Measurements from ENCODE around the gene TMEM60. TPM values are rescaled to one million over a fixed set of nuclear protein-coding genes. Genes with fewer than 3 reads are reported as not detected.

The TMEM60 gene
- polyA plus RNA-seq, 4 donors, result 22.8 to 34.2 (median 27.9) TPM

- DNase-seq (ENCODE audit: low read depth in 4 of 4, low spot score in 3 of 4), result no peak
These were observed 15.9 kb downstream of the TMEM60 start for GRCh38 chr7:77782383-77782782.

- no peak for DNase-seq (ENCODE audit: low read depth in 4 of 4, low spot score in 3 of 4)
These were observed 19.7 kb downstream of the TMEM60 start for GRCh38 chr7:77778535-77778934.

GRCh38 chr7:77771901-77772300 lies 26.3 kb downstream of the TMEM60 start:
- DNase-seq (ENCODE audit: low read depth in 4 of 4, low spot score in 3 of 4), result no peak

DNA sequence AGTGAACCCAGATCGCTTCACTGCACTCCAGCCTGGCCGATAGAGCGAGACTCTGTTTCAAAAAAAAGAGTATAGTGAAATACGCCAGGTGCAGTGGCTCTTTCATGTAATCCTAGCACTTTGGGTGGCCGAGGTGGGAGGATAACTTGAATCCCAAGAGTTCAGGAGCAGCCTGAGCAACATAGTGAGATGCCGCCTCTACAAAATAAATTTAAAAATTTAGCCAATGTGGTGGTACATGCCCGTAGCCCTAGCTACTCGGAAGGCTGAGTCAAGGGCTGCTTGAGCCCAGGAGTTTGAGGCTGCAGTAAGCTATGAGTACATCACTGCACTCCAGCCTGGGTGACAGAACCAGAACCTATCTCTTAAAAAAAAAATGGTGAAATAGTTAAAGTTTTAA lies 27.9 kb downstream of the TMEM60 start:
- DNase-seq (ENCODE audit: low read depth in 4 of 4, low spot score in 3 of 4), result no peak

GRCh38 chr7:77766801-77767605 lies 31.2 kb downstream of the TMEM60 start:
- DNase-seq (ENCODE audit: low read depth in 4 of 4, low spot score in 3 of 4), result no peak

- DNase-seq (ENCODE audit: low read depth in 4 of 4, low spot score in 3 of 4), result no peak
These were observed 32.1 kb downstream of the TMEM60 start for GRCh38 chr7:77765906-77766800.

DNA sequence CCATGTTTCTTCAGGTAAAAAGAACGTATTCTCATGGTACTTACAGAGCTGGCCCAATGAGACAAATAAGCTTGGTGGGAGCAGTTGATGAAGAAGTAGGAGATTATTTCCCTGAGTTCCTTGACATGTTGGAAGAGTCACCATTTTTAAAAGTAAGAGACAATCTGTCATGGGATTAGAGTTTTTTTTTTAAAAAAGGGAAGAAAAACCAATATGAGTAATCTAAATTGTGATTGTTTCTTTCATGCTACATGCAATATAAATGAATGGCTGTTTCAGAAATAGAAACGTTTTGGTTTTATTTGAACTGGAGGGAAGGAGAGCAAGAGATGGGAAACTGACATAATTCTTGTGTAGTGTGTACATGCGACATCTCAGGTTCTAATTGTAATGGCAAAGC lies 32.8 kb downstream of the TMEM60 start:
- DNase-seq (ENCODE audit: low read depth in 4 of 4, low spot score in 3 of 4), result no peak

GRCh38 chr7:77760809-77761453 lies 37.3 kb downstream of the TMEM60 start:
- no peak for DNase-seq (ENCODE audit: low read depth in 4 of 4, low spot score in 3 of 4)

- peak; percentile 29 to 48 (median 34) for DNase-seq (ENCODE audit: low read depth in 4 of 4, low spot score in 3 of 4)
These were observed 38.8 kb downstream of the TMEM60 start for GRCh38 chr7:77759294-77759889.

- no peak for DNase-seq (ENCODE audit: low read depth in 4 of 4, low spot score in 3 of 4)
These were observed 40.6 kb downstream of the TMEM60 start for GRCh38 chr7:77757589-77757988.

DNA sequence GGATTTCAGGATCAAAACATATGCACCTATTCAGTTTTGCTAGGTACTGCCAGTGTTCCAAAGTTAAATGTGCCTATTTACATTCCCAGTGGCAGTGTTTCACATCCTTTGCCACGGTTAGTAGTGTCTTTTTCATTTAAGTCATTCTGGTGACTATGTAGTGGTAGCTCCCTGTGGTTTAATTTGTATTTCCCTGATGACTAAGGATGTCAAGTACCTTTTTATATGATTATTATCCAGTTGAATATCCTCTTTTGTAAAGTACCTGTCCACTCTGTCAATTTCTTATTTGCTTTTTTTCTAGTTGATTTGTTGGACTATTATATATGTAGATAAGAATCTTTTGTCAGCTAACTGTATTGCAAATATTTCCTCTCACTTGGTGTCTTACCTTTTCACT lies 45.1 kb downstream of the TMEM60 start:
- no peak for DNase-seq (ENCODE audit: low read depth in 4 of 4, low spot score in 3 of 4)

DNA sequence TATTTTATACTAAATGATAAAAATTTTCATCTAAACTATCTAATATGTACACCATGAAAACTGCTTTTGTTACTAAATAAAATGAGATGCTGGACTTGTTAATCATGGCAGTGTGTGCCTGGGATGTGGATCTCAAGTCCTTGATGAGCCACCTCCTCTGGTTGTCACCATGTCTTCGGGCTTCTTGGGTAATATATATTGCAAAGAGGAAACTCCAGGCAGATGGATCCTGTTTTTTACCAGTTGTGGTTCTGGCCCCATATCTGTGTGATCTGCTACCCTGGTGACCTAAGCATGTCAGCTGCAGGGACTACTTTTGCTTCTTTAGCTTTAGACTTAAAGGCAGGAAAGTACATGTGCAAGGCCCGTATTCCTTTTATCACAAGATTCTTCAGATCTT lies 46.2 kb downstream of the TMEM60 start:
- DNase-seq (ENCODE audit: low read depth in 4 of 4, low spot score in 3 of 4), result no peak

DNA sequence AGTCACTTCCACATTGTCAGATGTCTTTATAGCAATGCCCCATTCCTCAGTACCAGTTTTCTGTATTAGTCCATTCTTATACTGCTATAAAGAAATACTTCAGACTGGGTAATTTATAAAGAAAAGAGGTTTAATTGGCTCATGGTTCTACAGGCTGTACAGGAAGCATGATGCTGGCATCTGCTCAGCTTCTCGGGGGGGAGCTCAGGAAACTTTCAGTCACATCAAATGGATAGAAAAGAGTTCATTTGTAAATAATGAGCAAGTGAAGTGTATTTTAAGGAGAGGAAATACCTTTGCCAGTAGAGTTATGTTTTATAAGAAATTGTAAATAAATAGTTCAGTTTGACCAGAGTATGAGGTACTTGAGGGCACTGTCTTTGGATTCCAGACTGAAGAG lies 50.5 kb downstream of the TMEM60 start:
- no peak for DNase-seq (ENCODE audit: low read depth in 4 of 4, low spot score in 3 of 4)

- no peak for DNase-seq (ENCODE audit: low read depth in 4 of 4, low spot score in 3 of 4)
These were observed 51.1 kb downstream of the TMEM60 start for GRCh38 chr7:77747178-77747577.

GRCh38 chr7:77746824-77747165 lies 51.4 kb downstream of the TMEM60 start:
- DNase-seq (ENCODE audit: low read depth in 4 of 4, low spot score in 3 of 4), result no peak

GRCh38 chr7:77746164-77746823 lies 51.9 kb downstream of the TMEM60 start:
- DNase-seq (ENCODE audit: low read depth in 4 of 4, low spot score in 3 of 4), result no peak

DNA sequence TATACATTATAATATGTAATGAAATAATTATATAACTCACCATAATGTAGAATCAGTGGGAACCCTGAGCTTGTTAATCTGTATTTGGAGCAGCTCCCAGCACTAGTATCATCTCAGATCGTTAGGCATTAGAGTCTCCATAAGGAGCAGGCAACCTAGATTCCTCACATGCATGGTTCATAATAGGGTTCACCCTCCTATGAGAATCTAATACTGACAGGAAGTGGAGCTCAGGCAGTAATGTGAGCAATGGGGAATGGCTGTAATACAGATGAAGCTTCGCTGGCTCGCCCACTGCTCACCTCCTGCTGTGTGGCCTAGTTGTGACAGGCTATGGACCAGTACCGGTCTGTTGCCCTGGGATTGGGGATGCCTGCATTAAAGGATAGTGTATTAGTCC lies 52.5 kb downstream of the TMEM60 start:
- no peak for DNase-seq (ENCODE audit: low read depth in 4 of 4, low spot score in 3 of 4)
